A549 (cell line): ENCODE measurements around the gene DLG2. TPM values are rescaled to one million over a fixed set of nuclear protein-coding genes. Genes with fewer than 3 reads are reported as not detected.

ENCODE experiments used
- ATAC-seq, 2 experiments: fragments of 200-7000 bp in 1 of 2; fragments of >200 bp in 1 of 2; cut with Nextera tagmentation in 1 of 2; cut with Tn5 transposase in 1 of 2; 3 replicates each; pipeline versions ENCODE4 v1.8.0 to v1.9.1; 2018 to 2020; ENCODE audit warnings: mild to moderate bottlenecking in 1 of 2, moderate library complexity in 1 of 2
- CTCF ChIA-PET: fragments of 300-600 bp; sonication (Branson Sonifier 250); formaldehyde crosslinking; extraction: SDS; loops from one replicate; lab custom pipeline; 2021; ENCODE audit warnings: antibody characterized with exemption, inconsistent platforms; lab: Yijun Ruan, JAX
- POLR2A ChIA-PET: fragments of 350-600 bp; formaldehyde crosslinking; extraction: SDS; loops from one replicate; lab custom pipeline; 2021; ENCODE audit warnings: antibody characterized with exemption, inconsistent platforms; lab: Yijun Ruan, JAX
- DNase-seq, 2 experiments: peaks; one replicate each; pipeline versions ENCODE4 v3.0.0 to v3.0.0-alpha.2; 2011 to 2016; ENCODE audit warnings: low read depth in 1 of 2, low spot score in 1 of 2
- FAIRE-seq: peaks from 2 replicates; lab custom pipeline; 2011; peaks lifted over from hg19 to GRCh38; lab: Jason Lieb, UNC
- H3K27ac ChIP-seq, 2 experiments: fragments of >200 bp; sonication (Bioruptor Twin); formaldehyde crosslinking; 3 replicates each; pipeline ENCODE4 v1.5.1; 2016 to 2017
- H3K4me1 ChIP-seq: fragments of >200 bp; sonication (Bioruptor Twin); formaldehyde crosslinking; 3 replicates; pipeline ENCODE4 v1.6.1; 2016
- H3K4me2 ChIP-seq: fragments of >200 bp; sonication (Bioruptor Twin); formaldehyde crosslinking; 3 replicates; pipeline ENCODE4 v1.6.1; 2016
- H3K4me3 ChIP-seq: fragments of >200 bp; sonication (Bioruptor Twin); formaldehyde crosslinking; 3 replicates; pipeline ENCODE4 v1.5.1; 2016
- H3K9me3 ChIP-seq: fragments of >200 bp; sonication (Bioruptor Twin); formaldehyde crosslinking; 3 replicates; pipeline ENCODE4 v1.6.1; 2016
- BCL3 ChIP-seq: fragments of >200 bp; sonication (Bioruptor Twin); formaldehyde crosslinking; IDR thresholded peaks from 3 replicates; pipeline ENCODE4 v1.6.1; 2016
- BHLHE40 ChIP-seq: IDR thresholded peaks from 2 replicates; pipeline ENCODE4 v1.6.1; 2012; ENCODE audit warnings: low read depth, low read length, inconsistent platforms
- ESRRA ChIP-seq: fragments of 150-350 bp; IDR thresholded peaks from 2 replicates; pipeline ENCODE4 v1.6.1; 2014; ENCODE audit warnings: mild to moderate bottlenecking, low read length, borderline replicate concordance
- FOSB ChIP-seq: fragments of 250-450 bp; sonication (Bioruptor Pico); IDR thresholded peaks from 2 replicates; pipeline ENCODE4 v1.5.0; 2020; ENCODE audit warnings: mild to moderate bottlenecking, moderate library complexity
- FOSL2 ChIP-seq, 2 experiments: fragments of 450-650 bp in 1 of 2; fragments of >200 bp in 1 of 2; sonication (Bioruptor Twin) in 1 of 2; formaldehyde crosslinking; IDR thresholded peaks; 2 replicates each; pipeline versions ENCODE4 v1.5.0 to v1.6.1; 2016 to 2020; ENCODE audit warnings: mild to moderate bottlenecking in 1 of 2, moderate library complexity in 1 of 2
- FOXS1 ChIP-seq: fragments of 250-450 bp; sonication (Bioruptor Pico); IDR thresholded peaks from 2 replicates; pipeline ENCODE4 v1.5.0; 2020; ENCODE audit warnings: mild to moderate bottlenecking, moderate library complexity
- HDAC2 ChIP-seq: fragments of 200-600 bp; sonication (generic); IDR thresholded peaks from 2 replicates; pipeline ENCODE4 v1.6.1; 2016
- HOXA7 ChIP-seq: fragments of 250-450 bp; sonication (Bioruptor Pico); IDR thresholded peaks from 2 replicates; pipeline ENCODE4 v1.5.0; 2020; ENCODE audit warnings: mild to moderate bottlenecking, moderate library complexity
- JUNB ChIP-seq: fragments of >200 bp; sonication (Bioruptor Twin); formaldehyde crosslinking; IDR thresholded peaks from 2 replicates; pipeline ENCODE4 v1.6.1; 2016
- KDM5A ChIP-seq: fragments of 200-600 bp; sonication (generic); IDR thresholded peaks from 2 replicates; pipeline ENCODE4 v1.6.1; 2016; ENCODE audit warnings: antibody characterized with exemption, mild to moderate bottlenecking
- MAFK ChIP-seq: fragments of 450-650 bp; IDR thresholded peaks from 2 replicates; pipeline ENCODE4 v1.6.1; 2014; ENCODE audit not compliant: partially characterized antibody
- POLR2AphosphoS2 ChIP-seq: conservative IDR thresholded peaks from 2 replicates; pipeline ENCODE4 v1.6.1; 2012; ENCODE audit warnings: low read length, improper control_type of control experiment, inconsistent platforms
- RNF2 ChIP-seq: fragments of 200-600 bp; sonication (generic); IDR thresholded peaks from 2 replicates; pipeline ENCODE4 v1.6.1; 2016; ENCODE audit warnings: low read depth, mild to moderate bottlenecking, antibody characterized with exemption, moderate library complexity, borderline replicate concordance
- TP53 ChIP-seq: fragments of 250-450 bp; sonication (Bioruptor Pico); IDR thresholded peaks from 2 replicates; pipeline ENCODE4 v1.5.0; 2021; ENCODE audit warnings: mild to moderate bottlenecking, moderate library complexity
- USF2 ChIP-seq: fragments of 450-650 bp; IDR thresholded peaks from 2 replicates; pipeline ENCODE4 v1.6.1; 2014; ENCODE audit warnings: antibody characterized with exemption
- ZC3H11A ChIP-seq: fragments of 450-650 bp; IDR thresholded peaks from 2 replicates; pipeline ENCODE4 v1.6.1; 2014; ENCODE audit warnings: antibody characterized with exemption, mild to moderate bottlenecking
- ZNF302 ChIP-seq: fragments of 250-450 bp; sonication (Bioruptor Pico); IDR thresholded peaks from 2 replicates; pipeline ENCODE4 v1.9.0; 2021; ENCODE audit warnings: inconsistent platforms, mild to moderate bottlenecking, moderate library complexity
- WGBS: methylation state at CpG from one replicate; pipeline ENCODE4 v1.1.6; 2017; ENCODE audit errors: missing lambda C conversion rate; 5-methylcytosine and 5-hydroxymethylcytosine counted together
- polyA plus RNA-seq, 4 experiments: library from polyadenylated mRNA; depleted of rRNA in 3 of 4; stranded (reverse); fragments of >200 nt; fragmentation: RNase III in 1 of 4; extraction: RNeasy Plus Mini Kit Qiagen cat#74134 plus additional on column Dnase treatment in 1 of 4; gene quantifications; 2 replicates in 3 of 4; 3 replicates in 1 of 4; pipeline ENCODE4 v1.2.3, GENCODE V29; 2011 to 2017
- TF ChIP-seq, protein P1 (sequence below): fragments of 250-450 bp; sonication (Bioruptor Pico); IDR thresholded peaks from 2 replicates; pipeline ENCODE4 v1.5.0; 2021; ENCODE audit warnings: mild to moderate bottlenecking, moderate library complexity, borderline replicate concordance
- TF ChIP-seq, protein P2 (sequence below): fragments of 250-450 bp; sonication (Bioruptor Pico); IDR thresholded peaks from 2 replicates; pipeline ENCODE4 v1.5.0; 2020; ENCODE audit warnings: low read depth, mild to moderate bottlenecking, moderate library complexity
- TF ChIP-seq, protein P3 (sequence below): IDR thresholded peaks from 2 replicates; pipeline ENCODE4 v1.6.1; 2012; ENCODE audit warnings: low read depth, borderline replicate concordance

DLG2 gene
- polyA plus RNA-seq, 2 of the 4 experiments (the other 2 are of a cell fraction): 0.26 to 0.79 TPM

- CTCF ChIA-PET: interaction anchor here (0.8 to 1.0 kb wide), 2 partner anchors 11 to 296 kb away, joined by 4 read pairs; no protein-coding TSS in a partner anchor
Observed at GRCh38 chr11:83801799-83802198, 1825.3 kb downstream of the DLG2 start.

GRCh38 chr11:83793310-83793709 lies 1833.8 kb downstream of the DLG2 start:
- CTCF ChIA-PET: no interaction called here

More at GRCh38 chr11:83801799-83802198, 1825.3 kb downstream of the DLG2 start:
- ATAC-seq (peak in 1 of 2 experiments; percentile 55; a peak in 2 of 6 replicates), DNase-seq (no peak), FAIRE-seq (no peak)
- no peaks in the 10 kb centered on the region for H3K9me3 ChIP-seq
- TF ChIP-seq, protein P1, sequence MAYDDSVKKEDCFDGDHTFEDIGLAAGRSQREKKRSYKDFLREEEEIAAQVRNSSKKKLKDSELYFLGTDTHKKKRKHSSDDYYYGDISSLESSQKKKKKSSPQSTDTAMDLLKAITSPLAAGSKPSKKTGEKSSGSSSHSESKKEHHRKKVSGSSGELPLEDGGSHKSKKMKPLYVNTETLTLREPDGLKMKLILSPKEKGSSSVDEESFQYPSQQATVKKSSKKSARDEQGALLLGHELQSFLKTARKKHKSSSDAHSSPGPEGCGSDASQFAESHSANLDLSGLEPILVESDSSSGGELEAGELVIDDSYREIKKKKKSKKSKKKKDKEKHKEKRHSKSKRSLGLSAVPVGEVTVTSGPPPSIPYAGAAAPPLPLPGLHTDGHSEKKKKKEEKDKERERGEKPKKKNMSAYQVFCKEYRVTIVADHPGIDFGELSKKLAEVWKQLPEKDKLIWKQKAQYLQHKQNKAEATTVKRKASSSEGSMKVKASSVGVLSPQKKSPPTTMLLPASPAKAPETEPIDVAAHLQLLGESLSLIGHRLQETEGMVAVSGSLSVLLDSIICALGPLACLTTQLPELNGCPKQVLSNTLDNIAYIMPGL (CRISPR knock-in tag): no peak
- TF ChIP-seq, protein P2, sequence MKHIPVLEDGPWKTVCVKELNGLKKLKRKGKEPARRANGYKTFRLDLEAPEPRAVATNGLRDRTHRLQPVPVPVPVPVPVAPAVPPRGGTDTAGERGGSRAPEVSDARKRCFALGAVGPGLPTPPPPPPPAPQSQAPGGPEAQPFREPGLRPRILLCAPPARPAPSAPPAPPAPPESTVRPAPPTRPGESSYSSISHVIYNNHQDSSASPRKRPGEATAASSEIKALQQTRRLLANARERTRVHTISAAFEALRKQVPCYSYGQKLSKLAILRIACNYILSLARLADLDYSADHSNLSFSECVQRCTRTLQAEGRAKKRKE: no peak
- TF ChIP-seq KDM5A: no peak
- TF ChIP-seq MAFK: peak; percentile 66
- H3K4me2 ChIP-seq: no peak overlapping the region
- POLR2A ChIA-PET: no interaction called here
- H3K4me1 ChIP-seq: no peaks in the 10 kb centered on the region
- 4% methylated on average over 1 of the region's 1 CpG for WGBS
- no peak overlapping the region for H3K27ac ChIP-seq
- H3K4me3 ChIP-seq: no peak overlapping the region

GRCh38 chr11:83791557-83791956 lies 1835.6 kb downstream of the DLG2 start:
- POLR2A ChIA-PET: no interaction called here
- no peaks in the 10 kb centered on the region for H3K4me1 ChIP-seq
- no peak for TF ChIP-seq ZNF302 (CRISPR knock-in tag)
- TF ChIP-seq ESRRA: no peak
- TF ChIP-seq FOSL2 (IDR thresholded peaks at IDR 0.05): no peak
- TF ChIP-seq FOSL2 (CRISPR knock-in tag; IDR thresholded peaks at IDR 0.05): no peak
- no peak for TF ChIP-seq BHLHE40
- no peak for TF ChIP-seq FOXS1
- no peak for TF ChIP-seq FOSB (CRISPR knock-in tag)
- TF ChIP-seq RNF2: no peak
- TF ChIP-seq POLR2AphosphoS2: no peak
- no peak for TF ChIP-seq ZC3H11A
- TF ChIP-seq HDAC2: no peak
- no peak for TF ChIP-seq JUNB
- TF ChIP-seq TP53 (CRISPR knock-in tag): no peak
- TF ChIP-seq USF2: no peak
- no peak for TF ChIP-seq BCL3
- H3K4me2 ChIP-seq: no peak overlapping the region
- CTCF ChIA-PET: interaction anchor here (1.0 kb wide), 1 partner anchor 369 kb away, joined by 3 read pairs; no protein-coding TSS in a partner anchor
- no peaks in the 10 kb centered on the region for H3K9me3 ChIP-seq
- no peak overlapping the region for H3K4me3 ChIP-seq
- no peak for ATAC-seq
- no peak for DNase-seq
- no peak overlapping the region for H3K27ac ChIP-seq
- WGBS: 65% methylated on average over 17 of the region's 17 CpGs
- FAIRE-seq: no peak

More at GRCh38 chr11:83793310-83793709, 1833.8 kb downstream of the DLG2 start:
- Histone ChIP-seq H3K4me3 (no peak overlapping the region), H3K9me3 (no peaks in the 10 kb centered on the region), H3K4me1 (no peaks in the 10 kb centered on the region), H3K27ac (no peak overlapping the region), H3K4me2 (no peak overlapping the region)
- no peak for TF ChIP-seq HOXA7 (CRISPR knock-in tag)
- no peak for TF ChIP-seq MAFK
- TF ChIP-seq, protein P3, sequence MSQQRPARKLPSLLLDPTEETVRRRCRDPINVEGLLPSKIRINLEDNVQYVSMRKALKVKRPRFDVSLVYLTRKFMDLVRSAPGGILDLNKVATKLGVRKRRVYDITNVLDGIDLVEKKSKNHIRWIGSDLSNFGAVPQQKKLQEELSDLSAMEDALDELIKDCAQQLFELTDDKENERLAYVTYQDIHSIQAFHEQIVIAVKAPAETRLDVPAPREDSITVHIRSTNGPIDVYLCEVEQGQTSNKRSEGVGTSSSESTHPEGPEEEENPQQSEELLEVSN: no peak
- ATAC-seq (no peak), FAIRE-seq (no peak), DNase-seq (no peak)
- WGBS: 1% methylated on average over 2 of the region's 2 CpGs
- POLR2A ChIA-PET: no interaction called here
